H1 (cell line): ENCODE data around the gene ITIH4. TPM values are rescaled to one million over a fixed set of nuclear protein-coding genes. Genes with fewer than 3 reads are reported as not detected.

Experiments
- CEBPB ChIP-seq: IDR thresholded peaks from 2 replicates; pipeline ENCODE4 v1.6.1; 2012; ENCODE audit warnings: low read depth, low read length
- CTCF ChIP-seq, 3 experiments: IDR thresholded peaks; 1 replicate in 2 of 3; 2 replicates in 1 of 3; pipeline versions ENCODE4 v1.5.1 to v1.6.1; 2011; ENCODE audit warnings: low read length in 3 of 3, mild to moderate bottlenecking in 3 of 3, inconsistent platforms in 2 of 3, low read depth in 1 of 3, moderate library complexity in 1 of 3; ENCODE audit not compliant: insufficient read depth in 1 of 3; ENCODE audit errors: control extremely low read depth in 1 of 3
- EGR1 ChIP-seq: IDR thresholded peaks from 2 replicates; pipeline ENCODE4 v1.6.1; 2011; ENCODE audit warnings: low read depth, low read length, borderline replicate concordance
- GTF2F1 ChIP-seq: IDR thresholded peaks from 2 replicates; pipeline ENCODE4 v1.6.1; 2012; ENCODE audit warnings: low read depth, low read length, improper control_type of control experiment, borderline replicate concordance
- KDM5A ChIP-seq: fragments of 200-600 bp; IDR thresholded peaks from 2 replicates; pipeline ENCODE4 v1.7.1; 2012; ENCODE audit warnings: mild to moderate bottlenecking, low read length, inconsistent platforms, mixed read lengths
- SRF ChIP-seq: IDR thresholded peaks from 2 replicates; pipeline ENCODE4 v1.6.1; 2011; ENCODE audit warnings: mild to moderate bottlenecking, low read depth, low read length, moderate library complexity
- TAF1 ChIP-seq: IDR thresholded peaks from 2 replicates; pipeline ENCODE4 v1.6.1; 2011; ENCODE audit warnings: mild to moderate bottlenecking, low read depth, low read length
- ZNF274 ChIP-seq: IDR thresholded peaks from 2 replicates; pipeline ENCODE4 v1.7.0; 2012; ENCODE audit warnings: low read length, borderline replicate concordance; ENCODE audit errors: extremely low read depth
- polyA plus RNA-seq, 7 experiments: library from polyadenylated mRNA; depleted of rRNA in 3 of 7; stranded (reverse) in 5 of 7; unstranded in 2 of 7; fragments of >200 nt in 5 of 7; fragments of 200-250 nt in 2 of 7; gene quantifications; 1 replicate in 5 of 7; 2 replicates in 1 of 7; 4 replicates in 1 of 7; pipeline versions ENCODE4 v1.2.1 to v1.2.3, GENCODE V29; 2011 to 2013; ENCODE audit warnings: missing spikeins in 2 of 7, mixed read lengths in 2 of 7
- total RNA-seq: library from RNA; stranded (reverse); fragmentation: NEBNext Ultra II Directional; extraction: Animal tissue kit (Norgen Biotek cat#: 25700); gene quantifications from 2 replicates; pipeline ENCODE4 v1.2.1, GENCODE V29; 2021

ITIH4 gene
- total and polyA plus RNA-seq, 2 of the 8 experiments (the other 6 are each of a cell fraction or from before 2014, with no cell fraction given) = 3.4 to 3.7 TPM

GRCh38 chr3:52769786-52770455 is 60.6 kb downstream of the ITIH4 start (continued):
- TF ChIP-seq TAF1 (no peak), KDM5A (no peak), EGR1 (no peak), GTF2F1 (no peak), SRF (no peak), CTCF (IDR thresholded peaks at IDR 0.05; ENCODE audit: control extremely low read depth in 1 of 3, insufficient read depth in 1 of 3, low read depth in 1 of 3, low read length in 3 of 3) (no peak), CEBPB (no peak), ZNF274 (no peak)
